A204.1 (cell line): ENCODE data around the gene WIPF1.

Experiments
- FAIRE-seq: peaks from 2 replicates; lab custom pipeline; 2012; peaks lifted over from hg19 to GRCh38; lab: Jason Lieb, UNC

The WIPF1 gene

GRCh38 chr2:174618179-174618578 lies 20.6 kb upstream of the WIPF1 start:
- no peak for FAIRE-seq

- no peak for FAIRE-seq
Measured at GRCh38 chr2:174617718-174618117, 20.1 kb upstream of the WIPF1 start.

DNA sequence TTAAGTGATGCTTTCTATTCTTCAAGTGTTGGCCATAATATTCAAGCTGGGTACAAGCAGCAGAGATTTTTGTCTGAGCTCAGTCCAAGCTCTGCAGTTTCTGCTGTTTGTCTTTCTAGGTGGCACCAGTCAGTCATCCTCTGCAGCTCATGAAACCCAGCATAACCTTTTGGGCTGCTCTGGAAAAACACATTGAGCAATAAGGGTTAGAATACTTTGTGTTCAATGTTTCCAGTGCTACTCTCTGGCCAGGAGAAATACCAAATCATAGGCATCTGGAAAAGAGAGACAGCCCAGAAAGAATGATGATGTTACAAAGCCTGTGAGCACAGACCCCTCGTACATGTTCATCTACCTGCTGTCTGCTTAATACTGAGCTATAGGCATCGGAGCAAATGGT lies 19.5 kb upstream of the WIPF1 start:
- FAIRE-seq = no peak

DNA sequence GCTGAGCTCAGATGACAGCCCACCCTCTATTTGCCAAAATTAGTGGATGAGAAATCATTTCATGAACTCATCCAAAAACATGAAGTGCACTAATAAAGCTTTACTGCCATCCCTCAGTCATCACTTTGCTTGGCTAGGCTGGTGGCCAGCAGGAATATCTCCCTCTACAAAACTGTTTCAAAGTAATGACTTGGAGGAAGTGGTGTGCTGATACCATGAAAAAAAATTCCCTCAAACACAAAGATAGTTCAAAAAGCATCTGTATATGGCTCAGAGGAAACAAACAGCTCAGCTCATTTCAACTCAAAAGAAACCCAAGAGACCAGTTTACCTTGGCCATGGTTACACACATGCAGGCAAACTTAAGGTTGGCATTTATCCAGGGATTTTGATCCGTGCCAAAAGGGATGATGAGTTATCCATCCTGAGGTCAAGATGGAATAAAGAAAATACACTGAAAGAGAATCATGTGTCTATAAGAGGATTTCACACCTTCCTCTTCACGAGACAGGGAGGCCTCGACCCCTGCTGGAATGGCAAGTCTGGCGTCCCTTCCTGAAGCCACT lies 18.4 kb upstream of the WIPF1 start:
- FAIRE-seq = no peak

DNA sequence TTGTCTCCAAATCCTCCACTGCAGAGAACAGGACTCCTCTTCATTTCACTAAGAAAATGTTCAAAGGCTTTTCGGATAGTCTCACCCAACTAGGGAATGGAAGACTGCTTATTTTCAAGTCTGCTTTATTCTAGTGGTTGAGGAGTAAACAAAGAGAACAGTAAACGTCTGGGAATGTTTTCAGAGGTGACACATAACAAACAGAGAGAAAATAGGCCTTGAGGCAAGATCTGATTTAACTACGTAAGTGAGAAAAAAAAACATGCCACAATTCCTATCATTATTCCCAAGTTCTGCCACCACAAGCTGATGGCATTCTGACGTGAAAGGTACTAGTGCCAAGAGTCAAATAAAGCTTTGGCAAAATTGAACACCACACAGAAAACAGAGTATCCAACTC lies 16.7 kb upstream of the WIPF1 start:
- no peak for FAIRE-seq

- FAIRE-seq = no peak
Measured at GRCh38 chr2:174613531-174613930, 15.9 kb upstream of the WIPF1 start.

DNA sequence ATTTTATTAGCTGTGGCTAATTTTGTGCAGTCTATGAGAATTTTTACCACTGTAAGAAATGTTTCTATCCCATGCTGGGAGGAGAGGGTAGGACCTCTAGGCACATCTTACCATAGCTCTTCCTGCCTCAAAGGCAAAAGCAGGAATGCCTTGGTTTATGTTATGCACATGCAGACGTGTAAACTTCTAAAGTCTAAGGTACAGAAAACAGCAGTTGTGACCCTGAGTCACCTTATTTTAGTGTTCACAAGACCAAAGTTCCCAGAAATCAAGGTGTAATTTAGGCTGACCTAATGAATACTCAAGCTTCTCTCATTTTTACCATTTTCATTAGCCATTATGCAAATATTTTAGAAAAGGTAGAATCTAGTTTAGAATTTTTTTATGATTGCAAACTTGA lies 15.4 kb upstream of the WIPF1 start:
- no peak for FAIRE-seq

DNA sequence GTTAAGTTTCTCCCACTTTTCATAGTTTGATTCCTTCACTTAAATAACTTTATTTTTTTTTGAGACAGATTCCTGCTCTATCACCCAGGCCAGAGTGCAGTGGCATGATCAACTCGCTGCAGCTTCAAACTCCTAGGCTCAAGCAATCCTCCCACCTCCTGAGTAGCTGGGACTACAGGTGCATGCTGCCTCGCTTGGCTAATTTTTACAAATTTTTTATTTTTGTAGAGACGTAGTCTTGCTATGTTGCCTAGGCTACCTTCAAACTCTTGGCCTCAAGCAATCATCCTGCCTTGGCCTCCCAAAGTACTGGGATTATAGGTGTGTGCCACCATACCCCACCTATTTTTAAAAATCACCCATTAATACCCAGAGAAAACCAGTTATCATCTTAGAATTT lies 14.2 kb upstream of the WIPF1 start:
- no peak for FAIRE-seq

- no peak for FAIRE-seq
Measured at GRCh38 chr2:174611006-174611405, 13.4 kb upstream of the WIPF1 start.

GRCh38 chr2:174610243-174610995 lies 12.8 kb upstream of the WIPF1 start:
- no peak for FAIRE-seq

- no peak for FAIRE-seq
Measured at GRCh38 chr2:174609261-174609660, 11.7 kb upstream of the WIPF1 start.

GRCh38 chr2:174608866-174609214 lies 11.2 kb upstream of the WIPF1 start:
- no peak for FAIRE-seq

- FAIRE-seq = no peak
Measured at GRCh38 chr2:174607989-174608865, 10.6 kb upstream of the WIPF1 start.

DNA sequence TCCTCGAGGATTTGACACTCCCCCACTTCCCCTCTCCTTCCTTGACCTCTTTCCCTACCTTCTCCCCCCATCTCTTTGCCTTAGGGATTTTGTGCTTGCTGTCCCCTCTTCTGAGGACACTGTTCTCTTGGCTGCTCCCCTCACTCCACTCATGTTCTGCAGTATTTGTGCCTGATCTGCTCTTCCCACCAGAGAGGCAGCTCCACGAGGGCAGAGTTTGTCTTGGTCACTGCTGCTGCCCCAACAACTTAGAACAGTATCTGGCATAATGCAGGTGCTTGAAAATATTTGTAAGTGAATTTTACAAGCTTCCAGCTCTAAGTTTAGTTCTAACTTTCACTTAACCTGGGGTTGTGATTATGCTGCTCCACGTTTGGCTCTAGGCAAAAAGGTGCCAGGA lies 10.0 kb upstream of the WIPF1 start:
- no peak for FAIRE-seq

GRCh38 chr2:174606336-174606735 lies 8.7 kb upstream of the WIPF1 start:
- FAIRE-seq = no peak

- no peak for FAIRE-seq
Measured at GRCh38 chr2:174605687-174606086, 8.1 kb upstream of the WIPF1 start.

GRCh38 chr2:174603280-174603679 lies 5.7 kb upstream of the WIPF1 start:
- no peak for FAIRE-seq

DNA sequence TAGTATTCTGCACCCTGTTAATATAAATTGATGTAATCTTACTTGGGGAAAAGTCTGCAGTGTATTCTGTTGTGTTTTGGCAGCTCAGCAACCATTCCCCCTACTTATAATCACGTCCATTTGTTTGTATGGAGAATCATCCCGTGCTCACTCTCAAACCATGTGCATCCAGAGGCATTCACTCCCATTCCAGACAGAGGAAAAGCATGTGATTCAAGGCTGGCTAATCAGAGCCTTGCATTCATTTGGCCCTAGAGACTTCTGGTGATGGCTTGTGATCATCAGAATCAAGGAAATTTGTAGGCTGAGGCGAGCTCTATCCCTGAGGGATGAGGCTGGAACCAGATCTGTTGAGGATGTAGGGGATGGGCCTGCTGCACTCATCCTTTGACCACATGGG lies 5.1 kb upstream of the WIPF1 start:
- FAIRE-seq = no peak

DNA sequence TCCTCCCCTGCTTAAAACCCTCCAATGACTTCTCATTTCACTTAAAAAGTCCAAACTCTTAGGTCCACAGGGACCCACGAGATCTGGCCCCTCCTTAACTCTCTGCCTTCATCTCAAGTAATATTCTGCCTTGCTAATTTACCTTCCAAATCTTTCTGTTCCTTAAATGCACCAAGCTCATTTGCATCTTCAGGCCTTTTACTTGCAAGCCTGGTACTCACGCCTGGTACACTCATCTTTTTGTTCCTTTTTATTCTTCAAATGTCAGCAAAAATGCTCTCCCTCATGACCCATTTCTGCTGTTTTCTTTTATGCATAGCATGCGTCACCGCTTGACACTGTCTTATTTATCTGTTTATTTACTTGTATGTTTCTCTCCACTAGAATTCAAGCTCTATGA lies 2.7 kb upstream of the WIPF1 start:
- no peak for FAIRE-seq

DNA sequence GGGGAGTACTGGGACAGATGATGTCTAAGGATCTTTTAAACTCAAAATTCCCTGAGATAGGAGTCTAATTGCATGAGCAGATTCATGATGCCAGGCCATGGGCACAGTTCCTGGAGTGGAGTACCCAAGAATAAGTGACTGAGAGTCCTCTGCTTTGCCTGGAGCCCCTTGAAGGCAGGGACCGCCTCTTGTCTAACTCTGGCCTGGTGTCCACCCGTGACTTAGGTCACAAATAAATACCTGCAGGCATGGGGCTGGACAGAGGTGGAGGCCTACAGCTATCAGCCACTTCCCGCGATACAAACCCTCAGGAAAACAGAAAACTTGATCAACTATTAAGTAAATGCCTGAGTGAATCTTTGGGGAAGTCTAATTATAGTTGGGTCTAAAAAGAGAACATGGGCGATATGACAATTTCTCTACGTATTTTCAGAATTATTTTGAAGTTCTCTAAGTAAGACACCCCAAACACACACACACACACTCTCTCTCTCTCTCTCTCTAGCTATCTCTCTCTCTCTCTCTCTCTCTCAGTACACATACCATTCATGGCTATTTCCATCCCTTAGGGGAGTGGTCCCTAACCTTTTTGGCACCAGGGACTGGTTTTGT lies 1.8 kb upstream of the WIPF1 start:
- FAIRE-seq = no peak

GRCh38 chr2:174597009-174597344 lies 627 bp downstream of the WIPF1 start:
- no peak for FAIRE-seq

DNA sequence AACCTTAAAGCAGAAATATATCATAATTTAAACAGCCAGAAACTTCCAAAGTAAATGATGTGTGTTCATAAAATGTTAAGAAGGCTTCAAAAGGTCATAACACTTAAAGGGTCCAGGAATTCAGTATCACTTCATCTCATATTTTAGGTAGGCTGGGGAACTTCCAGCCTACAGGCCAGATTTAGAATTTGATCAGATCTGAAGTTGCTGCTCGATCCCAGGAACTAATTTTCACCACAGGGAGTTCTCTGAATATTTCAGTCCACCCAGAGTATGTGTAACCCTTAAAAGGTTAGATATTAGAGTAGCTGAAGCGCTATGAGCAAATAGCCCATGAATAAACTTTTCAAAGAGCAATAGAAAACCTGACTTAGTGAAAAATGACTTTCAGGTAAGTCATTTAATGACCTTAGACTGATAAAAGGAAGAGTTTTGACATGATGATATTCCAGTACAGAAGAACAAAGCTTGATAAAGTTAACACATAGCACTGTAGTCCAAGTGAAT lies 1.7 kb downstream of the WIPF1 start:
- FAIRE-seq = no peak
